Astrocyte (in vitro differentiated cells and primary cell): ENCODE measurements around the gene ANKRD12.

Source experiments
- EZH2 ChIP-seq: IDR thresholded peaks from 2 replicates; pipeline ENCODE4 v1.6.1; 2012; ENCODE audit warnings: mild to moderate bottlenecking, low read length, inconsistent platforms; ENCODE audit not compliant: insufficient read depth
- TF ChIP-seq, protein P1 (sequence below): IDR thresholded peaks from 2 replicates; pipeline ENCODE4 v1.5.1; 2011; ENCODE audit warnings: low read depth, mild to moderate bottlenecking, inconsistent platforms, low read length, moderate library complexity; ENCODE audit not compliant: insufficient read depth

DNA sequence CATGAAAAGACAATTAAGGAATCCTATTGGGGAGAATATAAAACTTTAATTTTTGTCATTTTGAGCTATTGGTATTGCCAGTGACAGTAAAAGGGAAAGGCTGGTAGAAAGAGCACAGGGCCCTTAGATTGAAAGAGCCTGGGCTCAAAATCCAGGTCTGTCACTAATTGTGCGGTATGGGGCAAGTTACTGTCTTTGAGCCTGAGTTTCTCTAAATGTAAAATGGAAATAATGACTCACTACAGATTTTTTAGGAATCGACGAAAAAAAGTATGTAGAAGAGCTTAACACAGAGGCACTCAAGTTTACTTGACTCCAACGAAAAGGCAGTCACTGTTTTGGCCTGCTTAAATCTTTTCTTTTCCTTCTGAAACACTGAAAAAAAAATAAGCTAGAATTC lies 27.1 kb upstream of the ANKRD12 start:
- TF ChIP-seq, protein P1, sequence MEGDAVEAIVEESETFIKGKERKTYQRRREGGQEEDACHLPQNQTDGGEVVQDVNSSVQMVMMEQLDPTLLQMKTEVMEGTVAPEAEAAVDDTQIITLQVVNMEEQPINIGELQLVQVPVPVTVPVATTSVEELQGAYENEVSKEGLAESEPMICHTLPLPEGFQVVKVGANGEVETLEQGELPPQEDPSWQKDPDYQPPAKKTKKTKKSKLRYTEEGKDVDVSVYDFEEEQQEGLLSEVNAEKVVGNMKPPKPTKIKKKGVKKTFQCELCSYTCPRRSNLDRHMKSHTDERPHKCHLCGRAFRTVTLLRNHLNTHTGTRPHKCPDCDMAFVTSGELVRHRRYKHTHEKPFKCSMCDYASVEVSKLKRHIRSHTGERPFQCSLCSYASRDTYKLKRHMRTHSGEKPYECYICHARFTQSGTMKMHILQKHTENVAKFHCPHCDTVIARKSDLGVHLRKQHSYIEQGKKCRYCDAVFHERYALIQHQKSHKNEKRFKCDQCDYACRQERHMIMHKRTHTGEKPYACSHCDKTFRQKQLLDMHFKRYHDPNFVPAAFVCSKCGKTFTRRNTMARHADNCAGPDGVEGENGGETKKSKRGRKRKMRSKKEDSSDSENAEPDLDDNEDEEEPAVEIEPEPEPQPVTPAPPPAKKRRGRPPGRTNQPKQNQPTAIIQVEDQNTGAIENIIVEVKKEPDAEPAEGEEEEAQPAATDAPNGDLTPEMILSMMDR, result no peak
- TF ChIP-seq EZH2, result no peak
